T-helper 1 cell (primary cell): Measurements from ENCODE around the gene CFAP46.

Experiments used
- DNase-seq, 5 donors: peaks; one replicate each; pipeline ENCODE4 v3.0.0-alpha.2; 2012 to 2020

The CFAP46 gene

GRCh38 chr10:132764108-132764507, 178.3 kb downstream of the CFAP46 start:
- DNase-seq = no peak

GRCh38 chr10:132763545-132763944, 178.8 kb downstream of the CFAP46 start:
- no peak for DNase-seq

- no peak for DNase-seq
Observed at GRCh38 chr10:132762267-132762666, 180.1 kb downstream of the CFAP46 start.

- DNase-seq = no peak
Observed at GRCh38 chr10:132761395-132762060, 180.8 kb downstream of the CFAP46 start.

GRCh38 chr10:132758865-132759264, 183.5 kb downstream of the CFAP46 start:
- DNase-seq = no peak
